HK-2 (cell line): ENCODE data around the gene KHSRP.
A peak's percentile ranks its signal among the peaks of the same experiment; 100 is the strongest.
"Not testable (repeated sequence)": the region's sequence is repeated elsewhere in the genome, so short reads cannot be mapped to it uniquely, and the experiment has no call there.

Source experiments
- DNase-seq: peaks from one replicate; pipeline ENCODE4 v3.0.0-alpha.2; 2018; ENCODE audit not compliant: unreplicated experiment

Gene KHSRP

DNA sequence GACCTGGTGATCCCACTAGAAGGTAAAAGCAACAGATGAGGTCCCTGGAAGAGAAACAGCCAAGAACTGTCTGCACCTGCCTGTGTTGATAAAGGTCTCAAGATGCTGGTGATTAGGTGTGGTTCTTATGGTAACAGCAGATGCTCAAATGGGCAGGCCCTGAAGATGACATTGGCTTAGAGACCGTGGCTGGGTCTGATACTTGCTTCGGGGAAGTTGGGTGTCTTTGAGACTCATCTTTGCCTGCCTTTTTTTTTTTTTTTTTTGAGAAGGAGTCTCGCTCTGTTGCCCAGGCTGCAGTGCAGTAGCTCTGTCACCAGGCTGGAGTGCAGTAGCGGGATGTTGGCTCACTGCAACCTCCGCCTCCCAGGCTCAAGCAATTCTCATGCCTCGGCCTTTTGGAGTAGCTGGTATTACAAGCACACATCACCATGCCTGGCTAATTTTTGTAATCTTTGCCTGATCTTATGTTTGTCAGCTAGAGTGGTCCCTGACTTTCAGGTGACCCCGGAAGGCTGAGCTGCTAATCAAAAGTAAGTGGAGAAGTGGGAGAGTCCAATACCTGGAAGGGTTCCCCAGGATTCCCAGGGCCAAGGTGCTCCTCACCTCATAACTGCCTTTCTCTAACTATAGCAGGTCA, 27.1 kb upstream of the KHSRP start:
- no peak for DNase-seq

DNA sequence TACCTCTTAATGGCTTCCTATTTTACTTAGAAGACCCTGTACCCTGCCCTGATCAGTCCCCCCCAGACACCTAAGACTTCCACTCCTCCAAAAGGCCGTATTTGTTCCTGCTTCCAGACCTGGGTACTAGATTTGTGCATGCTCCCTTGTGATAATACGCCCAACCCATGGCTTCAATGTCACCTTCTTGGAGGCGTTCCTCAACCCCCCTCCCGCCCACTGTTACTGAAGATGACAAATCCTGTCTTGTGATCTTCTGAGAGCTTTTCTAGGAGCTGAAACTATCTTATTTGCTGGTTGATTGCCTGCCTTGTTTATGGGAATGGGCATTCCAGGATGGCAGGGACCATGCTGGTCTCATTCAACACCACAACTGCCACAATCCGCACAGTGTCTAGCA, 25.6 kb upstream of the KHSRP start:
- DNase-seq = no peak

DNA sequence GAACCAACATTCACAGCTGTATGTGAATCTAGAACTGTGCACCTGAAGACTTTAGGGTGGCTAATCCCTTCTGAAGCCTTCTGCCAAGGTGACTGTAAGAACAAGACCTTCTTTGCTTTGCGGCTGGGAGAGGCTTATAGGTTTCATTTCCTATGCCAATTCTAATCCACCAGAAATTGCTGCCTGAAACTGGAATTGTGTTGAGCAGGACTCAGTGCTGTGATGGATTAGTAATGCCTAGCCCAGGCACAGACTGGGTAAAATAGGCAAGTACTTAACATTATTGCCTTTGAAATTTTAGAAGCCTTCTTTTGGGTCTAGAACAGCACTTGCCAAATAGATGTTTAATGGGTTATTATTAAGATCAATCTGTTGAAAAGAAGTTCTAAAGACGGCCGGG, 23.4 kb upstream of the KHSRP start:
- DNase-seq = no peak

GRCh38 chr19:6446452-6446851, 21.8 kb upstream of the KHSRP start:
- no peak for DNase-seq

- DNase-seq = no peak
Observed at GRCh38 chr19:6443986-6444385, 19.4 kb upstream of the KHSRP start.

DNA sequence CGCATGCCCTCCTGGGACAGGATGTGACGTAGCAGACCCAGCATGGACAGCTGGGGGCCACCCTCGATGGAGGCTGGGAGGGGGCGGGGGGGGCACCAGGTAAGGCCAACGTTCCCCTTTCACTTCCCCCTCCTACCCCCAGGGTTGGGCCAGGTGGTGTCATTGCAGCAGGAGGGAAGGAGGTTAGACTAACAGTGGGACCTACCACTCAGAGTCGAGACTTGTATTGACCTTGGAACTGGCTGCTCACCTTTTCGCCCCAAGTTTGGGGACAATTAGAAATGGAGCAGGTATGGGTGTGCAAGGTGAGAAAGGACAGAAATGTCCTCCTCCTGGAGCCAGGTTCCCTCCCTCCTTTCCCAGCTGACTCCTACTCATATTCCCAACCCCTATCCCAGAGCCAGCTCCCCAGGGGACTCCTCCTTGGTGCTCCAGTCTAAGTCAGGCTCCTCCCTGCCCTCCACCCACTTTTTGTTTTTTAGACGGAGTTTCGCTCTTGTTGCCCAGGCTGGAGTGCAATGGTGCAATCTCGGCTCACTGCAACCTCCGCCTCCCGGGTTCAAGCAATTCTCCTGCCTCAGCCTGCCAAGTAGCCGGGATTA, 17.6 kb upstream of the KHSRP start:
- DNase-seq = no peak

- DNase-seq = no peak
Observed at GRCh38 chr19:6440905-6441304, 16.3 kb upstream of the KHSRP start.

- no peak for DNase-seq
Observed at GRCh38 chr19:6439743-6440142, 15.1 kb upstream of the KHSRP start.

DNA sequence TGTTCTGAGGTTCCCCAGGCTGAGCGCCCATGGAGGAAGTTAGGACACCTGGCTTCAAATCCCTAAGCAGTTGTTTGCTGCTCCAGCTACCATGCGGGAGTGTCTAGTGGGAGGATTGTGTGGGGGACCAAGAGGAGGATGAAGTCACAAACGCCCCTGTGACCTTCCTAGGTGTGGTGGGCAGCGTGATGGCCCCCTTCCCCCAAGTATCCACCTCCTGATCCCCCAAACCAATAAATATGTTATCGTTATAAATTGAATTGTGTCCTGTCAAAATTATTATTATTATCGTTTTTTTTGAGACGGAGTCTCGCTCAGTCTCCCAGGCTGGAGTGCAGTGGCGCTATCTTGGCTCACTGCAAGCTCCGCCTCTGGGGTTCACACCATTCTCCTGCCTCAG, 9.1 kb upstream of the KHSRP start, which contains the start of gene SLC25A41:
SLC25A41 (minus strand) TSS at position 101 of the 400 bp plus-strand sequence; CDS start at position 31, 70 bp downstream.
- DNase-seq = no peak

DNA sequence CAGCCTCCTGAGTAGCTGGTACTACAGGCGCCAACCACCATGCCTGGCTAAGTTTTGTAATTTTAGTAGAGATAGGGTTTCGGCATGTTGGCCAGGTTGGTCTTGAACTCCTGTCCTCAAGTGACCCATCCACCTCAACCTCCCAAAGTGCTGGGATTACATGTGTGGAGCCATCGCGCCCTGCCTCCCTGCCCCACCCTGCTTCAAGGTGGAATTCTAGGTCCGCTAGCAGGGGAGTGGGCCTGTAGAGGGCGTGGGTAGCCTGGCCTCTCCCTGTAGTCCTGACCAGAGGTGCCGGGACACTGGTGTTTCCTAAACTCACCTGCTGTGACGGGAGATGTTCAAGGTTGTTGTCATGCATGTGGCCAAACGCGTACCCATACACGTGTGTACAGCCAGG, 8.6 kb upstream of the KHSRP start:
- no peak for DNase-seq

DNA sequence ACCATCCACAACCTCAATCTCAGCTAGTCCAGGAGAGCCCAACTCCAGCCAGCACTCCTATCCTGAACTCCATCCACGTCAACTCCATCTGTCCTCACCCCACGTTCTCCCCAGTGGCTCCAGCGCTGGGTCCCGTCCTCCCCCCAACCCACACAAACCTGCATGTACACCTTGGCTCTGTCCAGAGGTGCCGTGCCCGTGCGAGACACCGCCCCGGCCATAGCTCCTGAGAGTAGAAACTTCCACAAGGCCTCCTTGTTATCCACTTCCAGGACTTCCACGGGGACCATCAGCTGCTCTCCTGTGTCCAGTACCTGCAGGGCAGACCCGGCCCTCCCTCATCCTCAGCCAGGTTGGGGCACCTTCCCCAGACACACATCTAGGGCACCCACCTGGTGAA, 7.3 kb upstream of the KHSRP start:
- DNase-seq = no peak

DNA sequence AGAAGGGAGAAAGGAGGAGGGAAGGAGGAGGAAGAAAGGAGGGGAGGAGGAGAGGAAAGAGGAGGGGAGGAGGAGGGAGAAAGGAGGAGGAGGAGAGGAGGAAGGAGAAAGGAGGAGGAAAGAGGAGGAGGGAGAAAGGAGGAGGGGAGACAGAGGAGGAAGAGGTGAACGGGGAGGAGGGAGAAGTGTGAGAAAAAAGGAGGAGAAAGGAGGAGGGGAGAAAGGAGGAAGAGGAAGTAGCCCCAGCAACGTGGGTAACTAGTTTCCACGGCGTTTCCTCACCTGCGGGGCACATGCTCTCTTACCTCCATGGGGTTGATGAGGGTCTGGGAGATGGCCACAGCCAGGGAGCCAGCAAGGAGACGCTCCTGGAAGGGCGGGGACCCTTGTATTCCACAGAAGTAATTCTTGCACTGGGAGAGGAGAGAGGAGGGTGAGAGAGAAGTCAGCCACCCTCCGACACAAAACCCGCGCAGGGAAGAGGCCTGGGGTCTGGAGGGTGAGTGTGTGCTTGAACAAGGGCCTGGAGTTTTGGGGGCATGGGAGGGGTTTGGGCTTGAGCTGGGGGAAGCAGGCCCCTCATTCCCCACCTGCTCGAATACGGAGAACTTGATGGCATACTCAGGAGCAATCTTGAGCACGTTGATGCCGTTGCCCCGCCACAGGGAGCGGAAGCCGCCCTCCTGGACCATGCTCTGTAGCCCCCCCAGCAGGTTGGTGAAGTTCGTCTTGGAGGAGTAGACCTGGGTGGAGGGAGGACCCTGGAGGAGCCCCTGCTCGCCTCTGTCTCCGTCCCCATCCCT, 5.0 kb upstream of the KHSRP start:
- DNase-seq = no peak

- DNase-seq = not testable (repeated sequence)
Observed at GRCh38 chr19:6428692-6429418, 4.2 kb upstream of the KHSRP start.

GRCh38 chr19:6427131-6427530, 2.5 kb upstream of the KHSRP start:
- DNase-seq = no peak

- peak; percentile 66 for DNase-seq
Observed at GRCh38 chr19:6425732-6426620, 1.4 kb upstream of the KHSRP start.

GRCh38 chr19:6424939-6425731, 524 bp upstream of the KHSRP start:
- DNase-seq = peak; percentile 100

DNA sequence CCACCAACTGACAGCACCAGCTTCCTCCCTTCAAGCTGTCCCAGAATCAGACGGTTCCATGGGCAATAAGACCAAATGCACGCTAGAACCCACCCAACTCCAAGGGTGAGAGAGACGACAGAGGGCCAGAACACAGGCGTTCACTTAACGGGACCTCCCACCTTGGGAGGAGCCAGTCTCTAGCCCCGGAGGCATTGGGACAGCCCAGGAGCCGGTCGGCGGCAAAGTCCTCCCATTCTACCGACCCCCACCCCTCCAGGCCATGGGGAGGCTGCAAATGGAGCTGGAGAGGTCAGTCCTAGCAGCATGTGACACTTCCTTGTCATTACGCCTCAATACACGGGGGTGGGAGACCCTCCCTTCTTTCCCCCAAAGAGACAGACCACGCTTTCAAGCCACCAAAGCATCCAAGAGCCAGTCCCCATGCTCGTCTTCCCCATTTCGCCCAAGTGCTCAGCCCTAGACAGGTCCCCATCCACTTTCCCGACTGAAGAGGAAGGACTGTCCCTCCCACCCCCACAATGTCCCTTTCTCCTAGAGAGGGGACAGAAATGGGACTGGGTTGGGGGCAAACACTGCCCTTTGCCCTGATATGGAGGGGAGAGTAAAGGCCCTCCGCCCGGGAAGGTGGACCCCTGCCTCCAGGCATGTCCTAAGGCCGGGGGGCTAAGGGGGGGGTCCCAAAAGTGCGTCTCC, 964 bp downstream of the KHSRP start:
- peak; percentile 41 for DNase-seq

- DNase-seq = no peak
Observed at GRCh38 chr19:6421075-6422014, 3.3 kb downstream of the KHSRP start.

DNA sequence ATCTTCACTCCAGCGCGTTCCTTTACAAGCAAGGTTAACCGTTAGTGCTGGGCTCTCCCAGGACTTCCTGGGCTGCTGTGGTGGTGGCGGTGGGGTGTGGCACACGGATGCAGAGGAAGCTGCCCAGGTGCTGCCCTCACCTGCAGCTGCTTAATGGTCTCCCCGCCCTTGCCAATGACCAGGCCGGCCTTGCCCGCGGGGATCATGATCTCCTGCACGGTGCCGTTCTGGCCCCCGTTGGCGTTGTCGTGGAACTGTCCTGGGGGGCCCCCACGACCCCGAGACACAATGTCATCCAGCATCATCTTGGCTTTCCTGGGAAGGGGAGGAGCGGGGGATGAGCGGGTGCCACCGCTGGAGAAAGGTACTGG, 6.1 kb downstream of the KHSRP start:
- DNase-seq = no peak
